C4-2B (cell line): ENCODE results near the gene TENM4.

Source experiments
- CTCF ChIP-seq: fragments of 450-650 bp; conservative IDR thresholded peaks from 2 replicates; pipeline ENCODE4 v1.5.1; 2017; ENCODE audit warnings: mild to moderate bottlenecking
- ZFX ChIP-seq: fragments of 450-650 bp; IDR thresholded peaks from 2 replicates; pipeline ENCODE4 v1.6.1; 2017

- TF ChIP-seq CTCF, result no peak
- TF ChIP-seq ZFX, result no peak
Observed at GRCh38 chr11:79335681-79336080, 105.1 kb downstream of the TENM4 start.
